WTC11 (cell line): ENCODE data around the gene GPR15LG. TPM values are rescaled to one million over a fixed set of nuclear protein-coding genes. Genes with fewer than 3 reads are reported as not detected.
"Not testable (repeated sequence)": the region's sequence is repeated elsewhere in the genome, so short reads cannot be mapped to it uniquely, and the experiment has no call there.

Source experiments
- ATAC-seq: fragments of 200-7000 bp; cut with Tn5 transposase; 2 replicates; pipeline ENCODE4 v1.10.0; 2021; ENCODE audit warnings: mild to moderate bottlenecking, moderate library complexity
- CTCF ChIA-PET: fragments of 300-600 bp; sonication (Branson Sonifier 250); formaldehyde crosslinking; loops from one replicate; lab custom pipeline; 2021; ENCODE audit warnings: antibody characterized with exemption; lab: Charles Lee
- POLR2A ChIA-PET: fragments of 350-600 bp; sonication (Branson Sonifier 250); formaldehyde crosslinking; loops from one replicate; lab custom pipeline; 2021; ENCODE audit warnings: antibody characterized with exemption; lab: Charles Lee
- DNase-seq: peaks from one replicate; pipeline ENCODE4 v3.0.0; 2021; ENCODE audit warnings: low spot score
- H3K27ac Mint-ChIP-seq: 2 replicates; pipeline ENCODE4 v1.8.0; 2021; ENCODE audit warnings: mixed read lengths
- H3K27me3 Mint-ChIP-seq: 2 replicates; pipeline ENCODE4 v1.8.0; 2021; ENCODE audit warnings: low read depth, mild to moderate bottlenecking, moderate library complexity, mixed read lengths
- H3K36me3 Mint-ChIP-seq: 2 replicates; pipeline ENCODE4 v1.8.0; 2021; ENCODE audit warnings: mixed read lengths
- H3K4me1 Mint-ChIP-seq: 2 replicates; pipeline ENCODE4 v1.8.0; 2022; ENCODE audit warnings: mixed read lengths
- H3K4me3 Mint-ChIP-seq: 2 replicates; pipeline ENCODE4 v1.8.0; 2021; ENCODE audit warnings: mild to moderate bottlenecking, moderate library complexity, mixed read lengths
- H3K9me3 Mint-ChIP-seq: 2 replicates; pipeline ENCODE4 v1.8.0; 2021; ENCODE audit warnings: mixed read lengths
- AFF4 ChIP-seq: sonication (generic); formaldehyde crosslinking; IDR thresholded peaks from 2 replicates; pipeline ENCODE4 v1.8.1; 2023; ENCODE audit warnings: mild to moderate bottlenecking, missing genetic modification reagents, borderline replicate concordance
- ARID4B ChIP-seq: sonication (generic); formaldehyde crosslinking; IDR thresholded peaks from 2 replicates; pipeline ENCODE4 v1.8.0; 2023; ENCODE audit warnings: missing genetic modification reagents, mild to moderate bottlenecking, borderline replicate concordance
- CBFB ChIP-seq: sonication (generic); formaldehyde crosslinking; IDR thresholded peaks from 2 replicates; pipeline ENCODE4 v1.8.1; 2022; ENCODE audit warnings: mild to moderate bottlenecking, low read depth, missing genetic modification reagents
- CDX4 ChIP-seq: fragments of 250-450 bp; sonication (Bioruptor Pico); IDR thresholded peaks from 2 replicates; pipeline ENCODE4 v1.9.0; 2021; ENCODE audit warnings: moderate library complexity, mild to moderate bottlenecking, inconsistent platforms, borderline replicate concordance
- CTCF ChIP-seq: fragments of 200-600 bp; IDR thresholded peaks from 2 replicates; pipeline ENCODE4 v1.8.0; 2022; ENCODE audit warnings: antibody characterized with exemption
- E2F1 ChIP-seq: sonication (generic); formaldehyde crosslinking; IDR thresholded peaks from 2 replicates; pipeline ENCODE4 v1.8.0; 2022; ENCODE audit warnings: mild to moderate bottlenecking, missing genetic modification reagents
- ERG ChIP-seq: fragments of 250-450 bp; sonication (Bioruptor Pico); IDR thresholded peaks from 2 replicates; pipeline ENCODE4 v1.8.0; 2021; ENCODE audit warnings: mild to moderate bottlenecking
- HMGA2 ChIP-seq: fragments of 250-450 bp; sonication (Bioruptor Pico); IDR thresholded peaks from 2 replicates; pipeline ENCODE4 v1.4.0; 2021; ENCODE audit warnings: mild to moderate bottlenecking, moderate library complexity
- JAZF1 ChIP-seq: fragments of 250-450 bp; sonication (Bioruptor Pico); IDR thresholded peaks from 2 replicates; pipeline ENCODE4 v1.9.0; 2021; ENCODE audit warnings: moderate library complexity, mild to moderate bottlenecking, inconsistent platforms
- NFE2L1 ChIP-seq: sonication (generic); formaldehyde crosslinking; IDR thresholded peaks from 2 replicates; pipeline ENCODE4 v1.8.1; 2023; ENCODE audit warnings: missing genetic modification reagents
- NFYB ChIP-seq: sonication (generic); formaldehyde crosslinking; conservative IDR thresholded peaks from 2 replicates; pipeline ENCODE4 v1.8.0; 2022; ENCODE audit warnings: low read depth, missing genetic modification reagents
- OVOL2 ChIP-seq: fragments of 250-450 bp; sonication (Bioruptor Pico); IDR thresholded peaks from 2 replicates; pipeline ENCODE4 v1.9.0; 2021; ENCODE audit warnings: mild to moderate bottlenecking, borderline replicate concordance
- RELA ChIP-seq: sonication (generic); formaldehyde crosslinking; IDR thresholded peaks from 2 replicates; pipeline ENCODE4 v1.8.1; 2022; ENCODE audit warnings: missing genetic modification reagents, mild to moderate bottlenecking, borderline replicate concordance
- RORB ChIP-seq: fragments of 250-450 bp; sonication (Bioruptor Pico); IDR thresholded peaks from 2 replicates; pipeline ENCODE4 v1.9.0; 2021; ENCODE audit warnings: mild to moderate bottlenecking
- ZSCAN18 ChIP-seq: fragments of 250-450 bp; sonication (Bioruptor Pico); IDR thresholded peaks from 2 replicates; pipeline ENCODE4 v2.1.2; 2022; ENCODE audit warnings: mild to moderate bottlenecking, moderate library complexity
- total RNA-seq: library from RNA; stranded (reverse); gene quantifications from 3 replicates; pipeline ENCODE4 v1.2.3, GENCODE V29; 2021

Gene GPR15LG
- total RNA-seq, 1 experiment from 2014 or later, result not detected

GRCh38 chr10:84147347-84147746 is 26.3 kb upstream of the GPR15LG start (continued):
- TF ChIP-seq ARID4B (CRISPR knock-in tag) (no peak), RORB (CRISPR knock-in tag) (no peak), ERG (CRISPR knock-in tag) (no peak), NFYB (CRISPR knock-in tag) (no peak), NFE2L1 (no peak), OVOL2 (CRISPR knock-in tag) (no peak)
- TF ChIP-seq, all 79 proteins: peak for 0

- H3K27me3 Mint-ChIP-seq, DNase-seq, H3K9me3 Mint-ChIP-seq, H3K4me3 Mint-ChIP-seq, H3K4me1 Mint-ChIP-seq, POLR2A ChIA-PET, H3K27ac Mint-ChIP-seq: not testable (repeated sequence)
- CTCF ChIA-PET, result interaction anchor here (0.6 to 2.1 kb wide), 32 partner anchors 9 to 1368 kb away, joined by 3 to 75 read pairs (median 5); partner anchors contain the start of genes CDHR1 and GHITM
- peak; percentile 58 for TF ChIP-seq HMGA2 (CRISPR knock-in tag)
- TF ChIP-seq CTCF, result peak; percentile 50
- ATAC-seq, result peak; percentile 38; the same call in 1 of the 2 replicates
- H3K36me3 Mint-ChIP-seq, result peaks cover 64% of the 10 kb centered on the region
Observed at GRCh38 chr10:84148006-84148597, 25.5 kb upstream of the GPR15LG start.

GRCh38 chr10:84149854-84150253 is 23.7 kb upstream of the GPR15LG start:
- no peak overlapping the region for H3K4me3 Mint-ChIP-seq
- DNase-seq, result no peak
- H3K36me3 Mint-ChIP-seq, result peaks cover 63% of the 10 kb centered on the region
- H3K27ac Mint-ChIP-seq, result no peak overlapping the region
- ATAC-seq, result no peak
- H3K27me3 Mint-ChIP-seq, result no peaks in the 10 kb centered on the region
- TF ChIP-seq CDX4 (CRISPR knock-in tag) (no peak), RELA (CRISPR knock-in tag) (no peak)
- H3K9me3 Mint-ChIP-seq, result no peaks in the 10 kb centered on the region
- H3K4me1 Mint-ChIP-seq, result peaks cover 1% of the 10 kb centered on the region; the same call in 1 of the 2 replicates
- ChIA-PET CTCF (no interaction called here), POLR2A (no interaction called here)

- H3K27ac Mint-ChIP-seq, result no peak overlapping the region
- ChIA-PET CTCF (no interaction called here), POLR2A (no interaction called here)
- peaks cover 6% of the 10 kb centered on the region for H3K4me1 Mint-ChIP-seq
- H3K27me3 Mint-ChIP-seq, result no peaks in the 10 kb centered on the region
- no peak overlapping the region for H3K4me3 Mint-ChIP-seq
- DNase-seq (no peak), ATAC-seq (no peak)
- peaks cover 50% of the 10 kb centered on the region for H3K36me3 Mint-ChIP-seq
- H3K9me3 Mint-ChIP-seq, result no peaks in the 10 kb centered on the region
- TF ChIP-seq JAZF1 (CRISPR knock-in tag), result no peak
- no peak for TF ChIP-seq AFF4 (CRISPR knock-in tag)
- no peak for TF ChIP-seq E2F1 (CRISPR knock-in tag)
- TF ChIP-seq CBFB, result no peak
- TF ChIP-seq ZSCAN18 (CRISPR knock-in tag), result no peak
Observed at GRCh38 chr10:84152769-84153168, 20.8 kb upstream of the GPR15LG start.
